Stimulated activated naive B cell treated with anti-CD40 and anti-IgM and Interleukin-4, amounts not matched to agents 10 μg/mL and 1 μg/mL and 100 μg/mL, for 72 hours (primary cell): ENCODE measurements around the gene AVPI1.

Source experiments
- ATAC-seq, 2 donors: fragments of 150-1000 bp; cut with Tn5 transposase; replicated peaks; 2 replicates each; pipeline ENCODE4 v1.10.0; 2021; ENCODE audit warnings: moderate library complexity in 1 of 2
- DNase-seq: peaks from one replicate; pipeline ENCODE4 v3.0.0; 2021
- H3K27ac Mint-ChIP-seq: one replicate; pipeline ENCODE4 v1.8.0; 2022; ENCODE audit warnings: mild to moderate bottlenecking, mixed read lengths
- H3K27me3 Mint-ChIP-seq, 2 donors: one replicate each; pipeline ENCODE4 v1.8.0; 2022; ENCODE audit warnings: mixed read lengths in 2 of 2
- H3K36me3 Mint-ChIP-seq, 2 donors: one replicate each; pipeline ENCODE4 v1.8.0; 2022; ENCODE audit warnings: mixed read lengths in 2 of 2, mild to moderate bottlenecking in 1 of 2
- H3K4me1 Mint-ChIP-seq, 2 donors: one replicate each; pipeline ENCODE4 v1.8.0; 2022; ENCODE audit warnings: mixed read lengths in 2 of 2, mild to moderate bottlenecking in 1 of 2
- H3K4me3 Mint-ChIP-seq, 2 donors: one replicate each; pipeline ENCODE4 v1.8.0; 2022; ENCODE audit warnings: mild to moderate bottlenecking in 2 of 2, mixed read lengths in 2 of 2, moderate library complexity in 1 of 2
- H3K9me3 Mint-ChIP-seq, 2 donors: one replicate each; pipeline ENCODE4 v1.8.0; 2022; ENCODE audit warnings: mixed read lengths in 2 of 2, mild to moderate bottlenecking in 1 of 2

AVPI1 gene

GRCh38 chr10:97718178-97718577 lies 31.1 kb upstream of the AVPI1 start:
- DNase-seq (no peak), ATAC-seq (no peak)
- peaks cover 6 to 16% of the 10 kb centered on the region in 2 donors for H3K4me1 Mint-ChIP-seq
- H3K4me3 Mint-ChIP-seq: no peak overlapping the region
- no peak overlapping the region for H3K27ac Mint-ChIP-seq
- peaks cover 0 to 1% of the 10 kb centered on the region in 2 donors for H3K36me3 Mint-ChIP-seq
- peaks cover 8 to 12% of the 10 kb centered on the region in 2 donors for H3K27me3 Mint-ChIP-seq
- H3K9me3 Mint-ChIP-seq: no peaks in the 10 kb centered on the region

DNA sequence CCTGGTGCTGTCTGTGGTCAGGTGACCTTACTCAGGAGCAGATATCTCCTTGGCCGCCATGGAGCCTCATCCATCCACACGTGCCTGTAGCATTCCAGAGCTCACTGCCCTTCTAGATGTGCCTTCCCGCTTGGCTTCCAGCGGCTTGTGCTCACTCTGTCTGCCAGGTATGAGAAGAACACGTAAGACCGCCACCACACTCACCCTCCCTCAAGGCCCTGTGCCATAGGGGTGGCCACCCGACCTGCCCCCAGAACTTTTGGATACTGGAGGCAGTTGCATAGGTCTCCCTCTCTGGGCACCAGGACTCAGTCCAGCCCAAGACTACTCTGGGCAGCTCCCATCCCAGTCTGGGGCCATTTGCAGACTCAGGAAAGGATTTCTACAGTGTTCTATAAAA lies 30.6 kb upstream of the AVPI1 start:
- DNase-seq: no peak
- peaks cover 13 to 17% of the 10 kb centered on the region in 2 donors for H3K27me3 Mint-ChIP-seq
- H3K9me3 Mint-ChIP-seq: no peaks in the 10 kb centered on the region
- no peak overlapping the region for H3K27ac Mint-ChIP-seq
- peaks cover 0 to 1% of the 10 kb centered on the region in 2 donors for H3K36me3 Mint-ChIP-seq
- no peak for ATAC-seq
- peaks cover 11 to 21% of the 10 kb centered on the region in 2 donors for H3K4me1 Mint-ChIP-seq
- H3K4me3 Mint-ChIP-seq: no peak overlapping the region

DNA sequence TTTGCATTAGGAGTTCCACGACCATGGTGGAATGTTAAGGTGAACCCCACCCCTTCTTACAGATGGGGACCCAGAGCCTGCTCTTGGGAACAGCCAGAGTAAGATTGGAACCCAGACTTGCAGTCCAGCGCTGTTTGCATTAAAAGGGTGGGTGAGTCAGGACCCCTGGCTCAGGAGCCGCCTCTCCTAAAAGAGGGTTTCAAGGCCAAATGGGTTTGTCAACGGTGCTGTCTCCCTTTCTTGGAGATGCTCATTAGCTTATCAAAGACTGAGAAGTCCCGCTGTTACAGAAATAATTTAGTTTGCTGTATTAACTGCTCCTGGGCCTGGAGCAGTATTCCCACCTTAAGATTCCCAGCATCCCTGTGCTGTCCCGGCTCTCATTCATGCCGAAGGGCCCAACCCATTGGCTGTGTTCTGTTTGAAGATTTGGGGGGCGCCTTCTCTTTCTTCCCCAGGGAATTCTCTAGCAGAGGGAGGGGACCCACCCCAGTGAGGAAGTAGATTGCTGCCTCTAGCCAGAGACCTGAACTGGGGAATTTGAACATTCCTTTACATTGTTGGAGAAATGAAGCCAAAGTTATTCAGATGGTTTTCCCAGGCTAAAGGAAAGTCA lies 28.3 kb upstream of the AVPI1 start:
- DNase-seq: no peak
- peak overlapping the region; percentile 20 for H3K27ac Mint-ChIP-seq
- ATAC-seq: no peak
- H3K27me3 Mint-ChIP-seq: peaks cover 23% of the 10 kb centered on the region in 2 donors
- peaks cover 0 to 1% of the 10 kb centered on the region in 2 donors for H3K36me3 Mint-ChIP-seq
- H3K9me3 Mint-ChIP-seq: no peaks in the 10 kb centered on the region
- H3K4me3 Mint-ChIP-seq: peak overlapping the region; percentile 95 to 98
- H3K4me1 Mint-ChIP-seq: peaks cover 13 to 22% of the 10 kb centered on the region in 2 donors

- peaks cover 0 to 1% of the 10 kb centered on the region in 2 donors for H3K36me3 Mint-ChIP-seq
- peak; percentile 37 for DNase-seq
- peaks cover 23 to 30% of the 10 kb centered on the region in 2 donors for H3K27me3 Mint-ChIP-seq
- no peaks in the 10 kb centered on the region for H3K9me3 Mint-ChIP-seq
- peak; percentile 71 to 72 for ATAC-seq
- H3K4me1 Mint-ChIP-seq: peaks cover 13 to 24% of the 10 kb centered on the region in 2 donors
- H3K4me3 Mint-ChIP-seq: peak overlapping the region; percentile 95 to 98
- H3K27ac Mint-ChIP-seq: peak overlapping the region; percentile 97
Measured at GRCh38 chr10:97714401-97715258, 27.6 kb upstream of the AVPI1 start.

DNA sequence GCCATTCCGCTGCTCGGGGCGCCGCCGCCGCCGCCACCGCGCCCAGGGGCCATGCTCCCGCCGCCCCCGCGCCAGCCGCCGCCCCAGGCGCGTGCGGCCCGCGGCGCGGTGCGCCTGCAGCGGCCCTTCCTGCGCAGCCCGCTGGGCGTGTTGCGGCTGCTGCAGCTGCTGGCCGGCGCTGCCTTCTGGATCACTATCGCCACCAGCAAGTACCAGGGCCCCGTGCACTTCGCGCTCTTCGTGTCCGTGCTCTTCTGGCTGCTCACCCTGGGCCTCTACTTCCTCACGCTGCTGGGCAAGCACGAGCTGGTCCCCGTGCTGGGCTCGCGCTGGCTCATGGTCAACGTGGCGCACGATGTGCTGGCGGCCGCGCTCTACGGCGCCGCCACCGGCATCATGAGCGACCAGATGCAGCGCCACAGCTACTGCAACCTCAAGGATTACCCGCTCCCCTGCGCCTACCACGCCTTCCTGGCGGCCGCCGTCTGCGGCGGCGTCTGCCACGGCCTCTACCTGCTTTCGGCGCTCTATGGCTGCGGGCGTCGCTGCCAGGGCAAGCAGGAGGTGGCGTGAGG lies 26.9 kb upstream of the AVPI1 start:
- H3K36me3 Mint-ChIP-seq: peaks cover 0 to 1% of the 10 kb centered on the region in 2 donors
- H3K27me3 Mint-ChIP-seq: peaks cover 27 to 37% of the 10 kb centered on the region in 2 donors

GRCh38 chr10:97713339-97713825 lies 26.3 kb upstream of the AVPI1 start, which contains the start of gene MARVELD1:
Gene MARVELD1 (plus strand): TSS chr10:97713730. CDS start chr10:97713877, 147 bp downstream.
- peaks cover 0 to 1% of the 10 kb centered on the region in 2 donors for H3K36me3 Mint-ChIP-seq
- peak within 1 kb of the TSS; percentile 97 for H3K27ac Mint-ChIP-seq
- DNase-seq: no peak
- no peak for ATAC-seq
- peak within 1 kb of the TSS; percentile 95 to 98 for H3K4me3 Mint-ChIP-seq
- peaks cover 29 to 43% of the 10 kb centered on the region in 2 donors for H3K27me3 Mint-ChIP-seq
- peaks cover 13 to 31% of the 10 kb centered on the region in 2 donors for H3K4me1 Mint-ChIP-seq
- H3K9me3 Mint-ChIP-seq: no peaks in the 10 kb centered on the region

More for the DNA sequence above, 26.9 kb upstream of the AVPI1 start:
- peak overlapping the region; percentile 97 for H3K27ac Mint-ChIP-seq
- peak overlapping the region; percentile 95 to 98 for H3K4me3 Mint-ChIP-seq
- peaks cover 13 to 31% of the 10 kb centered on the region in 2 donors for H3K4me1 Mint-ChIP-seq
- DNase-seq (peak; percentile 37), ATAC-seq (peak; percentile 79 to 81)
- H3K9me3 Mint-ChIP-seq: no peaks in the 10 kb centered on the region

GRCh38 chr10:97711640-97712572 lies 24.9 kb upstream of the AVPI1 start:
- H3K36me3 Mint-ChIP-seq: no peaks in the 10 kb centered on the region
- ATAC-seq (no peak), DNase-seq (no peak)
- H3K27me3 Mint-ChIP-seq: peaks cover 33 to 53% of the 10 kb centered on the region in 2 donors
- no peaks in the 10 kb centered on the region for H3K9me3 Mint-ChIP-seq
- no peak overlapping the region for H3K27ac Mint-ChIP-seq
- H3K4me3 Mint-ChIP-seq: peak overlapping the region in 1 of 2 donors; percentile 30
- peaks cover 13 to 31% of the 10 kb centered on the region in 2 donors for H3K4me1 Mint-ChIP-seq

- Mint-ChIP-seq H3K4me3 (no peak overlapping the region), H3K4me1 (peaks cover 11 to 23% of the 10 kb centered on the region in 2 donors), H3K36me3 (no peaks in the 10 kb centered on the region), H3K9me3 (no peaks in the 10 kb centered on the region), H3K27ac (no peak overlapping the region), H3K27me3 (peaks cover 33 to 63% of the 10 kb centered on the region in 2 donors)
- ATAC-seq (no peak), DNase-seq (no peak)
Measured at GRCh38 chr10:97708976-97709946, 22.2 kb upstream of the AVPI1 start.

DNA sequence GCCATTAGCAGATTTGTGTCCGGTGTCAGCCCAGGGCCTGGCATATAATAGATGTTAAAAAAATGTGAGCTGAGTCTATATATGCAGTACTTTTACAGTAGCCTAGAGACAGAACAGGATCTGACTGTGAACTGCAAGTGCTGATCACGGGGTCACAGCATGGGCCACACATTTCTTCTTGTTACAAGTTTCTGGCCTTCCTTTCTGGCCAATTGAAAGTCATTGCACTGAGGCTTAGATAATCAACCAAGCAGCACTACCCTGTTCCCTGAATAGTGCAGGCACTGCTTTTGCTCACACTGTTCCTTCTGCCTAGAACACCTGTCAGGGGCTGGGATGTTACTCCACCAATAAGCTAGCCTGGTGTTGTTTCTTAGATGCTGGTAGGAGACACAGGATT lies 21.1 kb upstream of the AVPI1 start:
- DNase-seq (no peak), ATAC-seq (no peak)
- Mint-ChIP-seq H3K4me1 (peaks cover 9 to 15% of the 10 kb centered on the region in 2 donors), H3K4me3 (no peak overlapping the region), H3K27me3 (peaks cover 41 to 60% of the 10 kb centered on the region in 2 donors), H3K27ac (no peak overlapping the region), H3K36me3 (no peaks in the 10 kb centered on the region), H3K9me3 (no peaks in the 10 kb centered on the region)

- Mint-ChIP-seq H3K4me1 (peaks cover 4 to 9% of the 10 kb centered on the region in 2 donors), H3K4me3 (no peak overlapping the region), H3K36me3 (no peaks in the 10 kb centered on the region), H3K27ac (no peak overlapping the region), H3K9me3 (no peaks in the 10 kb centered on the region), H3K27me3 (peaks cover 37 to 54% of the 10 kb centered on the region in 2 donors)
- ATAC-seq (no peak), DNase-seq (no peak)
Measured at GRCh38 chr10:97707134-97707861, 20.3 kb upstream of the AVPI1 start.

DNA sequence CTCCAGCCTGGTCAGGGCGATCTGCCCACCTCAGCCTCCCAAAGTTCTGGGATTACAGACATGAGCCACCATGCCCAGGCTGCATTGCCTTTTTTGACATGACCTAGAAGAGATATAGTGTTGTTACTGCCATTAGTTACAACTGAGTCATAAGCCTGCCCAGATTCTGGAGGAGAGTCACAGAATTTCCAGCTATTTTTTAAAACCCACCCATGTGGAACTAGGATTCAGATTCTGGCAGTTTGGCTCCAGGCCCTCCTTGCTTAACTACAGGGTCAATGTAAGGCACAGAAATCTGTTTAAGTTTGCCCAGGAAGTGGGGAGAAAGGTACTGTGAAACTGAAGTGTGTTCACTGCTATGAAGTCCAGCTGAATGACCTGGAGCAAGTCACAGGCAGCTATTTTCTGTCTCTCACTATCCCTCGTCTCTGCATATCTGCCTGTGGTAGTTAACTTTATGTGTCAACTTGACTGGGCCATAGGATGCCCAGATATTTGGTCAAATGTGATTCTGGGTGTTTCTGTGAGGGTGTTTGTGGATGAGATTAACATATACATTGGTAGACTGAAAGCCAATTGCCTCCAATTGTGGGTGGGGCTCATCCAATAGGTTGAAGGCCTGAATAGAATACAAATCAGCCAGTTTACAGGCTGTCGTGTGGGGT lies 18.1 kb upstream of the AVPI1 start:
- no peak for ATAC-seq
- Mint-ChIP-seq H3K27ac (no peak overlapping the region), H3K36me3 (no peaks in the 10 kb centered on the region), H3K4me1 (peaks cover 1 to 9% of the 10 kb centered on the region in 2 donors), H3K9me3 (no peaks in the 10 kb centered on the region), H3K4me3 (no peak overlapping the region), H3K27me3 (peaks cover 34 to 43% of the 10 kb centered on the region in 2 donors)
- no peak for DNase-seq

DNA sequence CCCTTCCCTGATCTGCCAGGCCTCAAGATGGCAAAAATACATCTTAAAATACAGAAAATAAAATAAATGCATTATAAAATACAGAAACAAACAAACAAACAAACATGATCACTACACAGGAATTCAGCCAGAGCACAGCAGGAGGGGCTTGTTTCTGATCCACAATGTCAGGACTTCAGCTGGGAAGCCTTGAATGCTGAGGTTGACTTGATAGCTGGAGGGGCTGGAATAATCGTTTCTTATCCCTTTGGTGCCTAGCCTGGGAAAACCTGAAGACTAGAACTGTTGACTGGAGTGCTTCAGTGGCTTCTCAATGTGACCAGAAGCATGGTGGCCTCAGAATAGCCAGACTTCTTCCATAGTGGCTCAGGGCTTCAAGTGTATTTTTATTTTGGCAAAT lies 17.3 kb upstream of the AVPI1 start:
- ATAC-seq: no peak
- Mint-ChIP-seq H3K36me3 (no peaks in the 10 kb centered on the region), H3K4me3 (no peak overlapping the region), H3K4me1 (peaks cover 1 to 4% of the 10 kb centered on the region in 2 donors), H3K27ac (no peak overlapping the region), H3K27me3 (peaks cover 32 to 35% of the 10 kb centered on the region in 2 donors), H3K9me3 (no peaks in the 10 kb centered on the region)
- no peak for DNase-seq
